Umbilical cord (tissue), 2 donors: Measurements from ENCODE around the gene BMPER. TPM values are rescaled to one million over a fixed set of nuclear protein-coding genes. Genes with fewer than 3 reads are reported as not detected.

ENCODE experiments used
- DNase-seq: peaks from one replicate; pipeline ENCODE4 v3.0.0-alpha.2; 2015; ENCODE audit warnings: low spot score
- total RNA-seq: library from RNA; depleted of rRNA; stranded (reverse); fragments of >200 nt; gene quantifications from one replicate; pipeline ENCODE4 v1.2.3, GENCODE V29; 2014; ENCODE audit warnings: low replicate concordance; ENCODE audit not compliant: insufficient read depth

The BMPER gene
- total RNA-seq: 83.3 TPM

DNA sequence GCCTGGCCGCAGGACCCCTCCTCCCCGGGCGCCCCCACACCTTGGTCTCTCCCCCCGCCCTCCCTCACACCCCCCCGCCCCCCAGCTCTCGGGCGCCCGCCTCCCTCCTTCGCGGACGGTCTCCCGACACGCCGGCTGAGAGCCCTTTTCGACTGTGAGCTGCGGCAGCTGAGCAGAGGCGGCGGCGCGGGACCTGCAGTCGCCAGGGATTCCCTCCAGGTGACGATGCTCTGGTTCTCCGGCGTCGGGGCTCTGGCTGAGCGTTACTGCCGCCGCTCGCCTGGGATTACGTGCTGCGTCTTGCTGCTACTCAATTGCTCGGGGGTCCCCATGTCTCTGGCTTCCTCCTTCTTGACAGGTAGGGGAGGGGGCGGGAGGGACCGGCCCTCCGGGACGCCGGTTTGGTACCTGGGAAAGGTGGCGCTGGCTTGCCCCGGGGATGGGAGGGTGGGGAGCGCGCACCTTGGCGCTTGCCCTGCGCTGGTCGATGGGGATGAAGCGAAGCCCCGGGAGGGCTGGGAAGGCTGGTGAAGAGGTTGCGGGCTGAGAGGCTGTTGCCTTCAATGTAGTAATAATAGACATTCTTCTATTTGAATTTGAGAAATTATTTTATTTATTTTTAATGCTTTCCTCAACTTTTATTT is at the start of gene BMPER:
BMPER (plus strand) TSS at position 151 of the 644 bp plus-strand sequence; CDS start at position 226, 75 bp downstream.
- peak; percentile 45 for DNase-seq

DNA sequence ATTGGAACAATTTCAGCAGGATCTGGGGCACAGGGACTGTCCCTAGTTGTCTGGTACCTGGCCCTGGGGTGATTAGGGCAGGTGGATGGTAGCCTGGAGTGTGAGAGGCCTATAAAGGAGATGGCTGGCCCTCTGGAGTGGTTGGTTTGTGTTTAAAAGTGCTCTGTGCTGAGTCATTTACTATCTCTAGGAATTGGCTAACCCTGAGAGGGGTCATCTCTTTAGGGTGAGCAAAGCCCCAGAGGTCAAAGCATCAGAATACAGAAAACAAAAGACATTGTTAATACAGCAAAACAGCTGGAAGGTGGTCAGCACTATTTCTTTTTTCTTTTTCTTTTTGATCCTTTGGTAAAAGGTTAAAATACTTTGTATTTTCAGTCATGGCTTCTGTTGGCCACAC is 43.4 kb upstream of the BMPER start:
- DNase-seq: no peak

DNA sequence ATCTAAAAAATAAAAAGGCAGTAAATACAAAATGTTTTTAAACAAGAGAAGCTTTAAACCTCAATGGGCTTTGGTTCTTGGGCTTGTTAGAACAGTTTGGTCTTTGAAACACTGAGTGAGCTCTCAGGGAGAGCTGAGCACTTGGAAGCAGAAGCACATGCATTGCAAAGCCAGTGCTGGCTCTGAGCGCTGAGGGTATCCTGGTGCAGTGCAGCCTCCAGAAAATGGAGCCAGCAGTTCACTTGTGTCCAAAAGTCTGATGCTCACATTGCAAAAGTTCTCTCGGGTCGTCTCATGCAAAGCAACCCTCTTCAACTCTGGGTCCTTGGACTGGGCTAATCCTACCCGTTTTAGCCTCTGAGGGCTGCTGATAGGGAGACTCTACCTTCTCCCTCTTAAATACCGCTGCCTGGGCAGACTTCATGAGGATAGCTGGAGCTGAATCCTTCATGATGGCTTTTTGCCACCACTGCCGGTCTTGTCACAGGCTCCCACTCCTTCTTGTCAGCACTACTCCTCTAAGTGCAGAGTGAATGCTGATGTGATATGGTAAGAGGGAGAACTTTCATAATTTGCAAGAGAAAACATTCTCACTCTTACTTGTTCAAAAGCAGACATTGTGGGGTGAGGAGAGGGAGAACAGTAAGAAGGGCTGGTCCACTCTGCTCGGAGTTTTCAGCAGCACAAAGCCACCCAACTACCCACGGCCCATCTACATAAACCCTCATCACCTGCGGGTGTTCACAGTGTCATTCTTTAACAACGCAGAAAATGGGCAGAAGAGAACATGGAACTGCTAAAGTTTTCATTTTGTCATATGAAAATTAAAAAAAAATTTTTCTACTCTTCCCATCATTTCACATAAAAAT is 42.2 kb upstream of the BMPER start:
- DNase-seq: no peak

DNA sequence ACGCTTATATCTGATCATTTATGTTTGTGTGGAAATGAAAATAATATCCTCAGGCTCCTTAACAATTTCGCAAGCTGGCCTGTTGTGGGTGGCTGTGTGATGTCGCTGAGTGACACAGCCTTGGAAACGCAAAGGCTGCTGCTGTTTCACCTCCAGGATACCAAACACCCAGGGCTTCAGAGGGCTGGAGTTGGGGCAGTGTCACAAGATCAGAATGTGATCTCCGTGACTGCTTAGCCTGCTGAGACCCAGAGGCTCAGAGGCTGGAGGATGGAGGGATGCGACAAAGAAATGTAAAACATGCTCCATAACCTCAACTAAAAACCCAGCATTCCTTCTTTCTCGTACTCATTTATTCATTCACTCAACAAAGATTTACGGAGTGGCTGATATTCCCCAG is 37.2 kb upstream of the BMPER start:
- DNase-seq: no peak

DNA sequence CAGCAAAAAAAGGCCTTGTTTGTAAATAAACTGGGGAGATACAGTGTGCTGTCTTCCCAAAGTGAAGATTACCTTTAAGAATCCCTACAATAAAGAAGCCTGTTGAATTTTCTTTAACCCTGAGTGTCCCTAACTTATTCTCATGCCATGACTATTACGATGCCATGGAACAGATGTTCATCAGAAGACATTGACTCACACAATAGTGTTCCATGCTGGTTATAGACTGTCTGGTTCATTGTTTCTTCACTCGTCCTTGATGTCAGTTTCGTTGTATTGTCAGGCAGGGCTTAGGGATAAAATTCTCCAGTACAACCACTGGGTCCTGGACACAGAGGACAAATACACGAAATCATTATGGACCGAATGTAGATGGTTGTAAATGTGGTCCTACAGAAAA is 36.2 kb upstream of the BMPER start:
- no peak for DNase-seq

DNA sequence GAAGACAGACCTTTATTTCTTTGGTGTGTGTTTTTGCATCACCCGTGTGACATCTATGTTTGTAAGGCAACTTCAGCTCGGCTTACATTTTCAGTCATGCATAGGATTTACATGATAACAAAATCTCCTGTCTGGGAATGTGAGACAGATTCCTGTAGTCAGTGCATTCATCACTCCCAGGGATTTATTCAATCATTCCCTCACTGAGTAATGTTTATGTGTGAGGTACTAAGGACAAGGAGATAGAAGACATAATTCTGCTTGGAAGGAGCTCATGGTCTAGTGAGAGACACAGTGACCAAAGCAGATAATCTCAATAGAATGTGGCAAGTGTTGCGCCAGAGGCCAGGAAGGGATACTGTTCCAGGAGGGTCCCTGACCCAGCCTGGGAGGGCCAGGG is 35.2 kb upstream of the BMPER start:
- DNase-seq: peak; percentile 33

DNA sequence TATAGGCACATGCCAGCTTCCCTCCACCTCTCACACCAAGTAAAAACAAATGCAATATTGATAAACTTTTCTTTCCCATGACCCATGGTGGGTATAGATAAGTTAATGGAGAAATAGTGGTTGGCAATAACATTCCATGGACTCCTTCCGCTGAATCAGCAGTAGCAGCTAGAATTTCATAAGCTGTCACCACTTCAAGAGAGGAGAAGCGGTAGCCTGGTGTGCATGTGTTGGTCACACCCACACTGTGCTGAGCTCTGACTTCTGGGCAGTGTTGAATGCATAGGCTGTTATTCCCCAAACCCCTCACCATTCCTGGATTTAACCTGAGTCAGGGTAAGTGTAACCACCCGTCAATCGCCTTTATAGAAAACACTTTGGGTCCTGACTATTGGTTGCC is 32.5 kb upstream of the BMPER start:
- DNase-seq: peak; percentile 46

DNA sequence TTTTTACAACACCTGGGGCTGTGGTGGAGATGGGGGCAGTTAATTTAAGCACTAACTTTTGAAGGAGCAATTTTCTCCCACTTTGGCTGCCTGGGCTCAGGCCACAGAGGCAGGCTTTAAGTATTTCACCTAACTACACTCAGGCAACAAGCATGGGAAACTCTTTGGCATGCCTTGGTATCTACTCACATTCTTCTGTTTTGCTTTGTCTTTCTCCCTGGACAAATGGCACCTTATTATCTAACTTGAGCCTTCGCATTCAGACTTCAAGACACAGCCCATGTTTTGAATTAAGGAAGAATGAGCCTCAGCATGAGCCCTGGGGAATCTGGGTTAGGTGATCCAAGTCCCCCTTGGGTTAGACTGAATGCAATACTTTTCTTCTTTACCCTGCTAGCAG is 31.8 kb upstream of the BMPER start:
- no peak for DNase-seq

DNA sequence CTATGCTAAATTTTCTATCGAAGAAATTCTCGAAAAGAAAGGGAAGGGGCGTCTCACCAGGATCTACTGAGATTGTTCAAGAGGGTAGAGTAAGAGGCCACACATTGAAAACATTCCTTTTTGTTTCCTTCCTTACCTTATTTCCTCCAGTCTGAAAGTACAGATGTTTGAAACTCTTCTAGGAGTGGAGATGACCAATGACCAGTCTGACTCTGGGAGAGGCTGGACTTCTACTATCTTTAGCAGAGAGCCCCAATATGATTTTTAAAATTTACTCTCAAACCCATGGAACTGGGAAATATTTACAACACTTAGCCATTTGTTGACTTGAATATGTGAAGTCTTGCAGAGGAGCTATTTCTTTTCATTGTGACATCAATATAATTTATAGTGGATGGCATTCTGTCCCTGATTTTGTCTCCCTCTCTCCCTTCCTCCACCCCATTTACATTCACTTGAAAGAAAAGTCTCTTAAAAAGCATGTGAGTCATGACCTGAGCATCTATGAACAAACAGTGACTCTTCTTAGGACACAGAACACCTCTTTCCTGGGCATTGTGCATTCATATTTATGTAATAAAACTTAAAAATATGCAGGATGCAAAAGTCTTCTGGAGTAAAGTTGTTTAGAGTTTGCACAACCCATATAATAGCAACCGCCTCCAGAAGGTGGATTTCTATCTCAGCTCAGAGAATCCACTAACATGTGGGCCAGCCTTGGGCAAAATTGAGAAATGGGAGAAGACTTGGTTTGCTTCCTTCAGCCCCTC is 31.2 kb upstream of the BMPER start:
- DNase-seq: no peak

DNA sequence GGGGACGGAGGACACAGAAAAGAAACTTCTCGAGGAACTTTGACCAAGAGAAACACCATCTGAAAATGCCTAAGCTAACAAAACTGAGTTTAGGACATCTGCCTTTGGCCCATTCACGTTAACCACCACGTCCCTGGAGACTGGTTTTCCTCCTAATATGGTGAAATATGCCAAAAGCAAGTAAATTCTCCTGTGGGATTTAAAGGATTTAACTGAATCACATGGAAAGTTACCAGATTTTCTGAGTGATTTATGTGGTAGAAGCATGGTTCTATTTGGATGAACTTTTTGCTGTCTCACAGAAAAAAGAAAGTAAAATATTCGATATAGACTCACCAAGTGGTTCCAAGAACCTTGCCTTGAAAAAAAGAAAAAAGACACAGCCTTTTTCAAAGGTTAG is 30.4 kb upstream of the BMPER start:
- DNase-seq: peak; percentile 79

DNA sequence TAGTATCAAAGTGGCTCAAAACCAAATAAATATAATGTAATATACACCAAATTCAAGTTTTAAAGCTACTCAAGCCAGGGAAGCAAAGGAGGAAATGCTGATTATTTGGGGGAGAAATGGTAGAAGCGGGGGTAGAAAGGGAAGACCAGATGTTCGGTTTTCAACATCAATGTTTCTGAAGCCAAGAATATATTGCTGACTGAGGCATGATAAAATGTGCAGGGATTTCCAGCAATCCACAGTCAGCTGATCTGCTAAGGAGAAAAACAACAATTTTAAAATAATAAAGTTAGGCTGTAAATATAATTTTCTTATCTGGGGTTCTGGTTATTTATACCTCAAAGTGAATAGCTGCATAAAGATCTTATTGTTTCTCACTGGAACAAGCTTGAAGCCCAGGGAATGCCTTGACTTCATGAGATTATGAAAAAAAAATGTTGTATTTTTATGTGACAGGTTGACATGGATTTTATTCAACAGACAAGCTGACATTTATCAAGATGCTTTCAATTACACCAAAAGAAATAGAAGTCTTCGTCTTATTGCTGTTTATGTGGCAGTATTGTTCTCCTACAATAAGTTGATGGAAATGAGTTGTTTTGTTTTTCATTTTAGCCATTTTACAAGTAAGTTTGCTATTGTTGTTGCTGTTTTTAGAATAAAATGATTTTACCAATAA is 28.6 kb upstream of the BMPER start:
- DNase-seq: peak; percentile 53

DNA sequence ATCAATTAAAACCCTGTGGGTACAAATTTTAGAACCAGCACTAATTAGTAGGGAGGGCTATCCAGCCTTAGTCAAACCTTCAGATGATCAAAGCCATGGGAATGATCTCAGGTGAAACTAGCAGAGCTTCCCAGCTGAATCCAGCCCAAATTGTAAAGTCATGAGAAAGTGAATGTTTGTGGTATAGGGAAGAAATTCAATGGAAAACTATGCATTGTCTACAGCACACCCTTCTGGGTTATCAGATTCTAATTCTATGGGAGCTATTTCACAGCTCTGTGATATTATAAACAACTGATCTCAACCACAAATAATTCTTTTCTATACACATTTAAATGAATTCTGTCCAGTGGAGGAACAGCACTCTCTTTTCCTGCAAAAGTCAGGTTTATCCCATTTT is 24.6 kb upstream of the BMPER start:
- no peak for DNase-seq

DNA sequence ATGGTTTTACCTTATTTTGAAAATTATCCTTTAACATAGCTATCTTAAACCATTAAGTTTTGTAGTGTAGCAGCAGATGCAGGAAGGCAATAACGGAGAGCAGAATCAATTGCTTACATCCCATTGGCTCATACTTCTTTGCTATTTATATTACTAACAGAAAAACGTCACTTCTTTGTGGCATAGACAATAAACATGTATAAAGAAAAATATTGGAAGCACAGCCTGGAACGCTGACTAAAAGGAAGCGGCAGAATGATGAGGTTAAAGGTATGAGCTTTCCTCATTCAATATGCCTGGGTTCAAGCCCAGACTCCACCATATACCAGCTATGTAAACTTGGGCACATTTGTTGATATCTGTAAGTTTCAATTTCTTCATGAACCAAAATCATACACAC is 24.0 kb upstream of the BMPER start:
- no peak for DNase-seq

DNA sequence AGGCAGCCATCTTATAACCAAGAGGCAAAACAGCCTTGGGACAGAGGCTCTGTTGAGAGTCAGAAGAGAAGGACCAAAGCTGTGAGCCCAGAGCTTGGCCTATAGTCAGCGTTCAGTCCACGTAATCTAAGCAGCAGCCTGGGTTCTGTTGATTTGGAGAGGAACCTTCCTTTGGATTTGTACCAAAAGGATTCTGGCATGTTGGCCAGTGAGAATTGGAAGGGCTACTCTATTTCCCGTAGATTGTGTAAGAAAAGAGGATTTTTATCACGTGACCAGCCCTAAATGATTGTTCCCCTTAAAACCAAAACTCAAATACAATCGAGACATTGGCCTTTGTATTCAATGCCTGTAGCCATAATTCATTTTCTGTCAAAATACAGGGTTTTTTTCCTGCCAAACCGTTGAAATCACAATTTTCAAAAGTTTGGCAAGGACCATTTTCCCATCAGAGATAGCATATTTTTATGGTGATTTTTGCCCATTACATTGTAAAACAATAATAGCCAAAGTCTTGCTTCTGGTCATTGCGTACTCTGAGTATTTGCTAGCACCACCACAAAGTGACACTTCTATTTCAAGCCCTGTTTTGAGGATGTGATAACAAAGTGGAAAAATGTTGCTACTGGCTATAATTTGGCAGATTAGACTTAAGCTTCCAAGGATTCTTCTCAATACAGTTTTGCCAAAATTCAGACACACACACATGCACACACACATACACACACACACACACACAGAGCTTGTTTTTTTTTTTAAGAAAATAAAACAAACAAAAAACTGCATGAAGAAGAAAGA is 23.1 kb upstream of the BMPER start:
- DNase-seq: no peak

DNA sequence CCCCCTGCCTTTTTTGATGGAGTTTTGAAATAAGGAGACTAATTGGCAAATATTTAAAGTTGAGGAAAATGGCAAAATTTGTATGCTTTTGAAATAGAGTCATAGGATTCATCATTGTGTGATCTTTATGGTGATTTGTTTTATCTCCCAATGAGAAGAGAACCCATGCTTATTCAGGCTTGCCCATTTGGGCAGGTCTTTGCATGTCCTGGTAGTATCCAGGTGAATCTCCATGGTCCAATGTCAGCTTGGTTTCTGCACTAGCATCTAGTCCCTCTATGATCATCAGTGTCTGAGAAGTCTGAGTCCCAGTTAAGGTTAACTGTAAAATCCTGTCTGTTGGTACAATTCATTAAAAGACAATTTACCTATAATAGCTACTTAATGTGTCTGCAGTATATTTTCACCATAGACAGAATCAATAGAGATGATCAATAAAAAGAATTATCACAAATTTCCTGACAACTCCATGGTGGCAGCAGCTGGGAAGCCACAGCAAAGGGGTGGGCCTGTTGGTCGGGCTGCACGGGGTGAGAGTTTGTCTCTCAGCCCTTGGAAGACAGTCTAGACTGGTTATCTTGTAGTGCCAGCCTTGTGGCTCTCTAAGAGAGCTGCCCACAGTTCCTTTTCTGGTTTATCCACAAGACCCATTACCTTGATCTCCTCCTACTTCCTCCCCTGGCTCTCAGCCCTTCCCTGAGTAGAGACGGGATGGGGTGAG is 22.2 kb upstream of the BMPER start:
- no peak for DNase-seq

DNA sequence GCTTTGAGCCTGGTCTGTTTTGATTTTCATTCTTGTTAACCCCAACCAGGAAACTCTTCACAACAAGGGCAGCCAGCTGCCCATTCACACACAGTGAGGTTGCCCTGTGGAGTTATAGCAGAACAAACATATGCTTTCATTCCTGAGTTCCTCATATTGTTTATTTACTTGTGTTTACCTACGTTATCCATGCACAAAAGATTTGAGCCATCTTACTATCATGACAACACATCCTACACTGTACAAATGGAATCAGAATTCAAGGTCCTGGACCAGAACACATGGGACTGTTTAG is 21.7 kb upstream of the BMPER start:
- no peak for DNase-seq

DNA sequence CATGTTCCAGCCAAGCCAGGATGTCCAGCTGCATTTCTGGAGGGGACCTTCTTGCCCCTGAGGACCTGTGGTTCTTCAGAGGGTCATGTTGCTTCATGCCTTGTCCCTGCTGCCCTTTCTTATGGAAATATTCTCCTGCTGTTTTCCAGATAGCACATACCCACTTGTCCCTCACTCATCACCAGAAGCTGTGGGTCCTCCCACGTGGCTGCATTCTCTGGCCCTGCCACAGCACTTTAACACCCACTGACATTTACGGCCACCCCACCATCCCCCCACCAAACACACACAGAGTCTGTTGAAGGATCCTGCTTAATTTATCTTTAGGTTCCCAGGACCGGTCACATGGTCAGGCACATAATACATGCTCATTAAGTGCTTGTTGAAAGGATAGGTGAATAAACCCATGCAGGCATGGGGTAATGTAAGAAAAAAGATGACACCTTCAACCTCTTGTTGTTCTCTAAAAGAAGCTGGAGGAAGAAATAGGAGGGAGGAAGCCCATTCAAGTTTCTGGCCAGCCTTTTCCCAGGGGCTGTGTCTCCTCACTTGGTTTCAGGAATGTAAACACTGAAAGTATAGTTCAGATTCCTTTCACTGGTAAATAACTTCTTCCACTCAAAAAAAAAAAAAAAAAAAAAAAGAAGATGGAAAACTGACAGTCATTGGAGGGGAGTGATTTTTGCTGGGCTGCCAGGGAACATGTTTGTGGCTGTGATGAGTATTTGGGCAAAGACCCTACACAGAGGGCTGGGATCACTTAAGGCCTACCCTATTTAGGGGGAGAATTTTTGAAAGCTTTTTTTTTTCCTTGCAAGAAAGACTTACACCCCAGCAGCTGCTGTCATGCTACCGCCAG is 19.8 kb upstream of the BMPER start:
- no peak for DNase-seq

DNA sequence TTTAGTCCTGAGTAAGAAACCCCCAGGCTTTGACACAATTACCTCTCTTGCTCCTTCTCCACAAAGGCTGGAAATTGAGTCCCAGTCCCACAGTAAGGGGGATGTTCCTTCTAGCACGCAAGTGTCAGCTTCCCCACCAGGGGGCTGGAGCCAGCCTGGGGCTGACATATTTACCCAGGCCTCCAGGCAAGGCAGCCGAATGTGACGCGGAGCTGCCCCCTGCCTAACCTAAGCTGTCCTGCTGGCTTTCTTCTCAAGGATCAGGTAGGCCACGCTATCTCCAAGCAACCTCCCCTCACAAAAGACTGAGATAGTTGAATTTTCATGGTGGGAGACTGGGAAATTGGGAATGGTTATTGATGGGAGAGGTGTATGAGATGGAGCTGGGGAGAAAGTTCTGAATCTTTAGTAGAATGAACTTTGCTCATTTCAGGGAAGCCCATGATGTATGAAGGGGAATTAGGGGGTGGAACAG is 19.2 kb upstream of the BMPER start:
- no peak for DNase-seq

DNA sequence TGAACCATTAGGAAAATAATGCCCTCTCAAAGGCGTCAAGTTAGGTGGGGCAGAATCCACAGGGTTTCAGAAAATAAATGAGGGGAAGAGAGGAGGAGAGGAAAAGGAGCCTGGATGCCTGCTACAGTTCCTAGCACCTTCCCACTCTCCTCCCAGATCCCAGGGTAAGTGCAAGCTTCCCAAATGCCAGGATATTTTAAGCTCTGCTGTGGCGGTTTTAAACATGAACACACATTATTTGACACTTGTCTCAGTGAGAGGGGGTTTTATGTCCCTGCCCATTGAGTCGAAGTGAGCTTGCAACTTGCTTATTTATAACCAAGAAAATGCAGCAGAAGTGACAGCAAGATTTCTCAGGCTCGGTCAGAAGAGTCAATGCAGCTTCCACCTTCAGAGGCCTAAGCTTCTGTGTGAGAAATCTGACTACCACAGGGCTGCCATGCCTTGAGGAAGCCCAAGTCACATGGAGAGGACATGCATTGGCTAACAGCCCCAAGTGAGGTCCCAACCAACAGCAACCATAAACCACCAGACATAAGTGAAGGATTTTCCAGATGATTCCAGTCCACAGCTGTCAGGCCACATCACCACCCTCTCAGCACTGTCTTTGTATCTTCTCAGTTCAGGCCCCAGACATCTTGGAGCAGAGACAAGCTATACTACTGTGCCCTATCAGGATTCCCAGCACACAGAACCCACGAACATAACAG is 17.9 kb upstream of the BMPER start:
- no peak for DNase-seq
